Epidermal melanocyte (primary cell): ENCODE data around the gene XAF1.
A peak's percentile ranks its signal among the peaks of the same experiment; 100 is the strongest.
"Not testable (repeated sequence)": the region's sequence is repeated elsewhere in the genome, so short reads cannot be mapped to it uniquely, and the experiment has no call there.

Experiments used
- DNase-seq: peaks from one replicate; pipeline ENCODE4 v3.0.0; 2011; ENCODE audit warnings: low spot score; ENCODE audit not compliant: insufficient read length

XAF1 gene, protein sequence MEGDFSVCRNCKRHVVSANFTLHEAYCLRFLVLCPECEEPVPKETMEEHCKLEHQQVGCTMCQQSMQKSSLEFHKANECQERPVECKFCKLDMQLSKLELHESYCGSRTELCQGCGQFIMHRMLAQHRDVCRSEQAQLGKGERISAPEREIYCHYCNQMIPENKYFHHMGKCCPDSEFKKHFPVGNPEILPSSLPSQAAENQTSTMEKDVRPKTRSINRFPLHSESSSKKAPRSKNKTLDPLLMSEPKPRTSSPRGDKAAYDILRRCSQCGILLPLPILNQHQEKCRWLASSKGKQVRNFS

GRCh38 chr17:6755731-6756184, at the start of gene XAF1:
Gene XAF1 (plus strand): TSS chr17:6756046. CDS start chr17:6756079, 33 bp downstream.
- DNase-seq = no peak

DNA sequence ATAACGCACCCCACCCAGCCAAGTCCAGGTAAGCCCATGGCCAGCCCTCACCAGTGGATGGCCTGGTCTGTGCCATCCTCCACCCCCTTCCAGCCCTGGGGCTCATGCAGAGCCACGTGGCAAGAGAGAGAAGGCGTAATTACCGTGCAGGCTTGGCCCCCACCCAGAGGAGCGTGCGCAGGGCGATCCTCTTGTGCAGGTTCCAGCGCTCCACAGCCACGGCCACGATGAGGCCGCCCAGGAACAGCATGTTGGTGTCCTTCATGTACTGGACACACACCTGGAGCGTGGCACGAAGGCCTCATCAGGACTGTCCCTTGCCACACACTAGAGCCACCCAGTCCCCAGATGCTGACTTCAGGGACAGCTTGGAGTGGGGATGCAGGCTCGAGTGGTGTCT, 49.3 kb upstream of the XAF1 start:
- no peak for DNase-seq

GRCh38 chr17:6706996-6707395, 48.9 kb upstream of the XAF1 start:
- no peak for DNase-seq

- DNase-seq = no peak
Observed at GRCh38 chr17:6708357-6708961, 47.4 kb upstream of the XAF1 start.

GRCh38 chr17:6710317-6710716, 45.5 kb upstream of the XAF1 start:
- DNase-seq = no peak

GRCh38 chr17:6711081-6711674, 44.7 kb upstream of the XAF1 start:
- no peak for DNase-seq

GRCh38 chr17:6711681-6712057, 44.2 kb upstream of the XAF1 start:
- DNase-seq = no peak

DNA sequence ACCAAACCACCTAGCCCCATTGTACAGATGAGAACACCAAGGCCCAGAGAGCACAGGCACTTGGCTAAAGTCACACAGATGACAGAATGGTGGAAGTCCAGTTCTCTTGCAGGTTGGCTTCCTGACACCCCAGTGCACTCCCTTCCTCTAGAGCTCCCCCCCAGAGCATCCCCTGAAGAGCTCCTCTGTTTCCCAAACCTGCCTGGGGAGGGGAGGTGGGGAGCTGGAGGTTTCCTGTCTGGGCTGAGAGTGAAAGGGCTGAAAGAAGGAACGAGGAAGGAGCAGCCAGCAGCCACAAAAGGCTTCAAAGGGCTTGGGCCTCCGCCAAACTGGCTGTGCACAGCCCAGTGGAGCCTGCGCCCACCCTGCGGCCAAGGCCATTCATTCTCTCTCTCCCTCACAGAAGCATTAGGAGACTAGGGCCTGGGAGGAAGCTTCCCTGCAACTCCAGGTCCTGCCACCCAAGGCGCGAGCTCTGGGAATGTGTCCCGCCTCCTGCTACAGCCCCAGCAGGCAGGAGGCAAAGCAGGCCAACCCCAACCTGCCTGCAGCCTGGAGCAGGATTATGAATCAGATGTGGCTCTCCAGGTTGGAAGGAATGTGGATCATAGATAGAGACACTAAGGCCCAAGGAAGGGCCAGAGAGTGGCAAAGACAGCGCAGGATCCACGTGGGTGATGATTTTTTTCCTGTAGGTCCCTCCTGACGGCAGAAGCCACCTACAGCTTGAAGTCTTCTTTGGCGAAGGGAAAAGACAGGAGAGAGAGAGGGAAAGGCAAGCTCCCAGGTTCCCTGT, 43.6 kb upstream of the XAF1 start:
- no peak for DNase-seq

- DNase-seq = no peak
Observed at GRCh38 chr17:6712854-6713129, 43.1 kb upstream of the XAF1 start.

DNA sequence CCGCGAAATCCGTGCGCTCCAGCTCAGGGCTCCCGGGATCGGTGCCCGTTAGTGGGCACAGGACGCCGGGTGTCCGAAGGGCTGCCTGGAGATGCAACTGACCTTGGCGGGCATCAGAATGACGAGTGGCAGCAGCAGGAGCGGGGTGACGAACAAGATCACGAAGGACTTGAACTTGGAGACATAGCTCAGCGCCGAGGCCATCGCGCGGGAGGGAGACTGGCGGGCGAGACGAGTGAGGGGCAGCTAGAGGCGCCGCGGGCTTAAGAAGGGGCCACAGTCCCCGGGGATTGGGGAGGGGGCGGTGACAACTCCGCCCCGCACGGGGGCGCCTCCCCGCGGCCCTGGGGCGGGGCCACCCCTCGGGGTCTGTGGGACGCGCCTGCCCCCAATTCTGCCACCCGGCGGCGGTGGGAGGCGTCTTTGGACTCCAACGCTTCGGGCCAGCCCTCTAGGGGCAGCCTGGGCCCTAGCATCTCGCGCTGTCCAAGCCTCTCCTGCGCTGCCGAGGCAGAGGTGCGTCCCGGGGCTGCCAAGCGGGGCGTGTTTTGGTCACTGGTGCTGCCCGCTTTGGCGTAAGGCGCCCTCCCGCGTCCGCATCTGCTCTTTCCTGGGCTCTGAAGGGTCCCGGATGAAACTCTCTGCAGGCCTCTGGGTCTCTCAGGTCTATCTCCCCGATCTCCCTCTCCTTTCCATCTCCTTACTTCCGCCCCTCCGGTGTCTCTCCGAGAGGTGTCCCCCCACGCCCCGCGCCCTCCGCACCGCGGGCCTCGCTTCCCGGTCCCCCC, 42.5 kb upstream of the XAF1 start, which contains the start of gene SLC13A5:
Gene SLC13A5 (minus strand): TSS at position 240 of the 788 bp plus-strand sequence. CDS start 36 bp downstream, at position 204.
- DNase-seq = no peak

- no peak for DNase-seq
Observed at GRCh38 chr17:6713918-6714271, 42.0 kb upstream of the XAF1 start.

DNA sequence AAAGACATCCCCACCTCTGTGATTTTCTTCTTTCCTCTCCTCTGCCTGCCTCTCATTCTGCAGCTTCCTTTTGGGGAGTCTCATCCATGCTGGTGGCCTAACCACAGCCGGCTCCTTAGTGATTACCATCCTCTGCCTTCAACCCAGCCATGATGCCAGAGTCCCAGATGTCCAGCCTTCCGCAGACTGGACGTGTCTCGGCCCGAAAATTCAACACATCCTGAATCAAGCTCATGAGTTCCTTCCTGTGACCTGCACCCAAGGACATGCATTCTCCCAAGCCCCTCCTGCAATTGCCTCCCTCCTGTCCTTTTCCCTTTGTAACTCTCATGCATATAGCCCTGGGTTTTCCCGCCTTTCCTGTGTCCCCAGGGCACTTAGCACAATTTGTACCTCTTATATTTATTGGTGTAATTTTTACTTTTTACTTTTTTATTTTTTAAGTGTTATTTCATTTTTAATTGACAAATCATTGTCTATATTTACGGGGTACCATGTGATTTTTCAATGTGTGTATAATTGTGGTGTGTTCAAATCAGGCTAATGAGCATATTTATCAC, 41.5 kb upstream of the XAF1 start:
- no peak for DNase-seq

DNA sequence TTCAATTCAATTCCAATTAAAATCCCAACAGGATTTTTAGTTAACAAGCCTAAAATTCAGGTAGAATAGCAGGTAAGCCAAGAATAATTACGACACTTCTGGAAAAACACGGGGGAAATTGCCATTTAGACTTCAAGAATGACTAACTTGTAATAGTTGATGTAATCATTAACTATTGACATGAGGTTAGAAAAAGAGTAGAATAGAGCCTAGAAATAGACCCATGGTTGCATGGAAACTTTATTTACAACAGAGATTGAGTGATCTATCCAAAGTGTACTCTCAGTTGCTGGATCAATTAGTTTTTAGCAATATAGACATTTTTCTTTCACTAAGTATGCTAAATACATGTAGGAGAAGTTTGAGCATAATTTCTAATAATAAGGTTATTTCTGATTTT, 39.1 kb upstream of the XAF1 start:
- no peak for DNase-seq

DNA sequence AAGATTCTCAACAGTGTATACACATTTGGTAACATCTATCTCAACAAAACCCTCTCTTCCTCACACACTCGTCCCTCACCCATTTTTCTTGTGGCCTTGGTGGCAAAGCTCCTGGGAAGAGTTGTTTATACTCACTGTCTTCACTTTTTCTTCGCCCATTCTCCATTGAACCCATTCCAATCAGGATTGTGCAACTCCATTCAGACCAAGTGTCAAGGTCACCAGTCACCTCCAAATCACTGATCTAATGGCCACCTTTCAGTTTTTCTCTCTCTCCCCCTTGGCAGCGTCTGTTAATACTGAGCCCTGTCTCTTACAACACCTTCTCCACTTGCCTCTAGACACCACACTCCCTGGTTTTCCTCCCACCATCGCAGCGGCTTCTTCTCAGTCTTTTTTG, 34.1 kb upstream of the XAF1 start:
- no peak for DNase-seq

- DNase-seq = no peak
Observed at GRCh38 chr17:6724009-6724408, 31.8 kb upstream of the XAF1 start.

DNA sequence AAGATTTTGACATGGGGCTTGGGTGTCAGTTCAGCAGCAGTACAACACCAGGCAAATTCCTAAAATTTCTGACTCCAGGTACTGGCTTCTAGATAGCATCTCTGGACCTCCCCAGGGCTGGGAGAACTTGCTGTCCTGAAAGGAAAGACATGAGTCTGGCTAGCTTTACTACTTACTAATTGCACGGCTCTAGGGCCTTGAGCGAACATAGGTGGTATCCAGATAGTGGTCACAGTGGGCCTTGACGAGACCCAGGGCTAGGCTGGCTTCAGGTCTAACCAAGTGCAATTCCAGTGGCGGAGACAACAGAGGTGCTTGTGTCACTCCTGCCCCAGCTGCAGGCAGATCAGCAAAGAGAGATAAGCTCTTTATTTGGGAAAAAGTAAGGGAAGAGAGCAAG, 26.3 kb upstream of the XAF1 start:
- no peak for DNase-seq

- DNase-seq = not testable (repeated sequence)
Observed at GRCh38 chr17:6746665-6747064, 9.2 kb upstream of the XAF1 start.

DNA sequence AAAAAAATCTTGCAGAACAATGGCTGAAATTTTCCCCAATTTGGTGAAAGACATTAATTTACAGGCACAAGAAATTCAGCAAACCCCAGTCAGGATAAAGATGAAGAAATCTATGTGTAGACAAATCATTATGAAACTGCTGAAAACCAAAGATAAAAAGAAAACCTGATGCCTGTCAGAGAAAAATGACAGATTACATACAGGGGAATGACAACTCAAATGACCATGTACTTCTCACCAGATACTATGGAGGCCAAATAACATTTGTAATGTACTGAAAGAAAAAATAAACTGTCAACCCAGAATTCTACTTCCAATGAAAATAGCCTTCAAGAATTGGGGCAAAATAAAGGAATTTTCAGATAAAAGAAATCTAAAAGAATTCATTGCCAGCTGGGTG, 7.2 kb upstream of the XAF1 start:
- DNase-seq = no peak

DNA sequence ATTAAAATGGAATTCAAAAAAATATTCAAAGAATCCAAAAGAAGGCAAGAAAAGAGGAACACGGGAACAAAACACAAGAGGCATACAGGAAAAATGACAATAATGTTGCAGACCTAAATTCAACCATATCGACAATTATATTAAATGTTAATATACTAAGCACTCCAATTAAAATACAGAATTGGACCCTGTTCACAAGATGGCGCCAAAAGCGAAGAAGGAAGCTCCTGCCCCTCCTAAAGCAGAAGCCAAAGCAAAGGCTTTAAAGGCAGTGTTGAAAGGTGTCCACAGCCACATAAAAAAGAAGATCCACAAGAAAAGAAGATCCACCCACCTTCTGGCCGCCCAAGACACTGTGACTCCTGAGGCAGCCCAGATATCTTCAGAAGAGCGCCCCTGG, 6.3 kb upstream of the XAF1 start:
- no peak for DNase-seq

- peak; percentile 80 for DNase-seq
Observed at GRCh38 chr17:6752068-6752909, 3.6 kb upstream of the XAF1 start.
